Fibroblast of lung (primary cell): ENCODE results near the gene GNB2. TPM values are rescaled to one million over a fixed set of nuclear protein-coding genes. Genes with fewer than 3 reads are reported as not detected.

Experiments
- DNase-seq, 2 donors: peaks; one replicate each; pipeline versions ENCODE4 v3.0.0 to v3.0.0-alpha.2; 2010; ENCODE audit warnings: low read depth in 2 of 2
- H2AFZ ChIP-seq: 2 replicates; pipeline ENCODE4 v1.5.1; 2012; ENCODE audit warnings: low read length, control low read depth, inconsistent platforms
- H3K27ac ChIP-seq: 2 replicates; pipeline ENCODE4 v1.5.1; 2011; ENCODE audit warnings: low read length, control low read depth; ENCODE audit not compliant: insufficient read depth
- H3K27me3 ChIP-seq: 2 replicates; pipeline ENCODE4 v1.5.1; 2011; ENCODE audit warnings: mild to moderate bottlenecking, low read length; ENCODE audit not compliant: control insufficient read depth, insufficient read depth
- H3K36me3 ChIP-seq: 2 replicates; pipeline ENCODE4 v1.5.1; 2011; ENCODE audit warnings: low read length; ENCODE audit not compliant: control insufficient read depth, insufficient read depth
- H3K4me1 ChIP-seq: 2 replicates; pipeline ENCODE4 v1.5.1; 2011; ENCODE audit warnings: low read length; ENCODE audit not compliant: control insufficient read depth, insufficient read depth; ENCODE audit errors: extremely low read depth
- H3K4me2 ChIP-seq: 2 replicates; pipeline ENCODE4 v1.5.1; 2011; ENCODE audit warnings: low read length, control low read depth; ENCODE audit not compliant: insufficient read depth; ENCODE audit errors: extremely low read depth
- H3K4me3 ChIP-seq, 4 experiments: fragments of 200-600 bp in 1 of 4; sonication (generic) in 1 of 4; replicated peaks in 1 of 4; 2 replicates each; pipeline ENCODE4 v1.5.1; 2011 to 2016; ENCODE audit warnings: low read length in 4 of 4, low read depth in 3 of 4, mild to moderate bottlenecking in 3 of 4, control low read depth in 2 of 4, inconsistent platforms in 1 of 4, mixed read lengths in 1 of 4; ENCODE audit not compliant: insufficient read depth in 1 of 4; ENCODE audit errors: control extremely low read depth in 1 of 4
- H3K79me2 ChIP-seq: 2 replicates; pipeline ENCODE4 v1.5.1; 2012; ENCODE audit warnings: mild to moderate bottlenecking, low read length, inconsistent platforms; ENCODE audit not compliant: control insufficient read depth, insufficient read depth
- H3K9ac ChIP-seq: 2 replicates; pipeline ENCODE4 v1.5.1; 2011; ENCODE audit warnings: mild to moderate bottlenecking, low read length, control low read depth; ENCODE audit not compliant: insufficient read depth
- H3K9me3 ChIP-seq: 2 replicates; pipeline ENCODE4 v1.5.1; 2012; ENCODE audit warnings: low read depth, low read length; ENCODE audit not compliant: control insufficient read depth, insufficient read depth
- H4K20me1 ChIP-seq: 2 replicates; pipeline ENCODE4 v1.5.1; 2011; ENCODE audit warnings: low read length; ENCODE audit not compliant: control insufficient read depth, insufficient read depth; ENCODE audit errors: extremely low read depth
- EZH2 ChIP-seq: IDR thresholded peaks from 2 replicates; pipeline ENCODE4 v1.5.1; 2012; ENCODE audit warnings: low read length, control low read depth, mild to moderate bottlenecking; ENCODE audit errors: missing control alignments
- polyA plus RNA-seq, 2 donors: library from polyadenylated mRNA; depleted of rRNA in 1 of 2; stranded (reverse) in 1 of 2; unstranded in 1 of 2; fragments of >200 nt; gene quantifications; 2 replicates each; pipeline ENCODE4 v1.2.1, GENCODE V29; 2011 to 2012; ENCODE audit warnings: missing spikeins in 1 of 2
- total RNA-seq: library from RNA; depleted of rRNA; stranded (reverse); fragments of >200 nt; gene quantifications from 2 replicates; pipeline ENCODE4 v1.2.1, GENCODE V29; 2014
- TF ChIP-seq, protein P1 (sequence below), 2 donors: IDR thresholded peaks in 1 of 2; conservative IDR thresholded peaks in 1 of 2; 1 replicate in 1 of 2; 2 replicates in 1 of 2; pipeline ENCODE4 v1.5.1; 2011 to 2012; ENCODE audit warnings: low read length in 2 of 2, control low read depth in 1 of 2, inconsistent platforms in 1 of 2, low read depth in 1 of 2, mild to moderate bottlenecking in 1 of 2

The GNB2 gene
- total and polyA plus RNA-seq, 2 donors (not counting 1 experiment from before 2014, with no cell fraction given): 85.2 to 145 TPM

DNA sequence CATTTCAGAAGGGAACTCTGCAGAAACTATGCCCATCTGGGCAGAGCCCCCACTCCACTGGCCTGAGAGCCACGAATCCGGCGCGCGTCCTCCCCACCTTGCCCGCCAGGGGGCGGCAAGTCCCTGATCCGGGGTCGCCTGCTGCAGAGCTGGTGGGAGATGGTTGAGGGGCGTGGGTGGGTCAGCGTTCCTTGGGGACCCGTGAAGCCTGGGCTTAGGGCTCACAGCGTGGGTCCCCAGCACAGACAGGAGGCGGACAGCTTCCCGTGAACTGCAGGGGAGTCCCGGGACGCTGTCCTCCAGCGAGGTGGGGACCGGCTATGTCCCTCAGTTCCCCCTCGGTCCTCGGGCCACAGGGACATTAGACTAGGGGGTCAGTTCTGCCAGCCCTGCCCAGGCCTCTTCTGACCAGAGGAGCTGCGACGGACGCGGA, 31.8 kb downstream of the GNB2 start:
- Histone ChIP-seq H3K9me3 (no peaks in the 10 kb centered on the region), H3K4me2 (peak overlapping the region; percentile 96)

DNA sequence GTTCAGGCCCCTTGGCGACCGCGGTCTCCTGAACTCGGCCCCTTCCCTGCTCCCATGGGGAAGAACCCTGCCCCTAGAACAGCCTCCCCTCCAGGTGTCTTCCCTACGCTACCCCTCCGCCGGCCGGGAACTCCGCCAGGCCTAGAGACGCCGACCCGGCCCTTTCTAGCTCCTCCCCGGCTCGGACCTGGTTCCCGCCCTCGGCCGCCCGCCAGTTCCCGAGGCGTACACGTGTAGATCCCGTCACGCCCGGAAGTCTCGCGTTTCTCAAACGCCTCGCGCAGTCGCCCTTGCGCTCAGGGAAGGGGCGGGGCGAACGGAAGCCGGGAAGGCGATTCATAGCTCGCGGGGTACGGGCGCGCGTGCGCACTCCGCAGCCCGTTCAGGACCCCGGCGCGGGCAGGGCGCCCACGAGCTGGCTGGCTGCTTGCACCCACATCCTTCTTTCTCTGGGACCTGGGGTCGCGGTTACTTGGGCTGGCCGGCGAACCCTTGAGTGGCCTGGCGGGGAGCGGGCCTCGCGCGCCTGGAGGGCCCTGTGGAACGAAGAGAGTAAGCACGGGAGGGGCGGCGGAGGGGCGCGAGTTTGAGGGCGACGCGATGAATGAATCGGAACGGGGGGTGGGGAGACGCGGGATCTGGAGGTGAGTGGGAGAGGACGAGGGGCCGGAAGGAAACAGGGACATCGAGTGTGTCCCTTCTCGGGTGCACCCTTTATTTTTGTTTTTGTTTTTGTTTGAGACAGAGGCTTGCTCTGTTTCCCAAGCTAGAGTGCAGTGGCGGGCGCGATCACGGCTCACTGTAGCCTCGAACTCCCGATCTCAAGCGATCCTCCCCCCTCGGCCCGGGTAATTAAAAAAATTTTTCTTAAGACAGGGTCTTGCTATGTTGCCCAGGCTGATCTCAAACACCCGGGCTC, 32.5 kb downstream of the GNB2 start, which contains the start of gene POP7:
TSS of gene POP7 (plus strand) at position 369 of the 919 bp plus-strand sequence. CDS start 710 bp downstream, outside the sequence.
- Histone ChIP-seq H3K4me1 (no peaks in the 10 kb centered on the region), H2AFZ (peak within 1 kb of the TSS; percentile 88), H3K9ac (peak within 1 kb of the TSS; percentile 74), H3K9me3 (no peaks in the 10 kb centered on the region), H3K4me3 (peak within 1 kb of the TSS; percentile 49 to 93 (median 68)), H3K79me2 (peaks cover 13% of the 10 kb centered on the region), H3K27ac (peak within 1 kb of the TSS; percentile 73), H4K20me1 (no peaks in the 10 kb centered on the region), H3K27me3 (peaks cover 6% of the 10 kb centered on the region), H3K36me3 (peaks cover 2% of the 10 kb centered on the region), H3K4me2 (peak within 1 kb of the TSS; percentile 96)
- no peak for TF ChIP-seq EZH2
- TF ChIP-seq, protein P1, sequence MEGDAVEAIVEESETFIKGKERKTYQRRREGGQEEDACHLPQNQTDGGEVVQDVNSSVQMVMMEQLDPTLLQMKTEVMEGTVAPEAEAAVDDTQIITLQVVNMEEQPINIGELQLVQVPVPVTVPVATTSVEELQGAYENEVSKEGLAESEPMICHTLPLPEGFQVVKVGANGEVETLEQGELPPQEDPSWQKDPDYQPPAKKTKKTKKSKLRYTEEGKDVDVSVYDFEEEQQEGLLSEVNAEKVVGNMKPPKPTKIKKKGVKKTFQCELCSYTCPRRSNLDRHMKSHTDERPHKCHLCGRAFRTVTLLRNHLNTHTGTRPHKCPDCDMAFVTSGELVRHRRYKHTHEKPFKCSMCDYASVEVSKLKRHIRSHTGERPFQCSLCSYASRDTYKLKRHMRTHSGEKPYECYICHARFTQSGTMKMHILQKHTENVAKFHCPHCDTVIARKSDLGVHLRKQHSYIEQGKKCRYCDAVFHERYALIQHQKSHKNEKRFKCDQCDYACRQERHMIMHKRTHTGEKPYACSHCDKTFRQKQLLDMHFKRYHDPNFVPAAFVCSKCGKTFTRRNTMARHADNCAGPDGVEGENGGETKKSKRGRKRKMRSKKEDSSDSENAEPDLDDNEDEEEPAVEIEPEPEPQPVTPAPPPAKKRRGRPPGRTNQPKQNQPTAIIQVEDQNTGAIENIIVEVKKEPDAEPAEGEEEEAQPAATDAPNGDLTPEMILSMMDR (conservative IDR thresholded peaks at IDR 0.05 in 1 of 2, IDR thresholded peaks at IDR 0.05 in 1 of 2; ENCODE audit: low read depth in 1 of 2, low read length in 2 of 2): no peak
- DNase-seq: peak; percentile 96 to 98

More for the DNA sequence above, 31.8 kb downstream of the GNB2 start:
- no peaks in the 10 kb centered on the region for H3K4me1 ChIP-seq
- H3K27me3 ChIP-seq: peaks cover 6% of the 10 kb centered on the region
- H2AFZ ChIP-seq: peak overlapping the region; percentile 88
- H3K4me3 ChIP-seq: peak overlapping the region; percentile 49 to 93 (median 66)
- H3K9ac ChIP-seq: peak overlapping the region; percentile 74
- no peak for TF ChIP-seq EZH2
- TF ChIP-seq, protein P1 (conservative IDR thresholded peaks at IDR 0.05 in 1 of 2, IDR thresholded peaks at IDR 0.05 in 1 of 2; ENCODE audit: low read depth in 1 of 2, low read length in 2 of 2): peak; percentile 68 to 84
- H3K79me2 ChIP-seq: peaks cover 13% of the 10 kb centered on the region
- H4K20me1 ChIP-seq: no peaks in the 10 kb centered on the region
- peak; percentile 58 to 65 for DNase-seq
- peaks cover 2% of the 10 kb centered on the region for H3K36me3 ChIP-seq
- H3K27ac ChIP-seq: peak overlapping the region; percentile 73

DNA sequence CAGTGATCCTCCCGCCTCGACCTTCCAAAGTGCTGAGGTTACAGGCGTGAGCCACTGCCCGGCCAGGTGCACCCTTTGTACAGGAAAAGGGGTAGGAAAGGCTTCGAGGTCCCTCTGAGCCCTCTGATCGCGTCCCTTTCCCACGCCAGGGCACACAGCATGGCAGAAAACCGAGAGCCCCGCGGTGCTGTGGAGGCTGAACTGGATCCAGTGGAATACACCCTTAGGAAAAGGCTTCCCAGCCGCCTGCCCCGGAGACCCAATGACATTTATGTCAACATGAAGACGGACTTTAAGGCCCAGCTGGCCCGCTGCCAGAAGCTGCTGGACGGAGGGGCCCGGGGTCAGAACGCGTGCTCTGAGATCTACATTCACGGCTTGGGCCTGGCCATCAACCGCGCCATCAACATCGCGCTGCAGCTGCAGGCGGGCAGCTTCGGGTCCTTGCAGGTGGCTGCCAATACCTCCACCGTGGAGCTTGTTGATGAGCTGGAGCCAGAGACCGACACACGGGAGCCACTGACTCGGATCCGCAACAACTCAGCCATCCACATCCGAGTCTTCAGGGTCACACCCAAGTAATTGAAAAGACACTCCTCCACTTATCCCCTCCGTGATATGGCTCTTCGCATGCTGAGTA, 33.3 kb downstream of the GNB2 start:
- peak overlapping the region; percentile 49 to 93 (median 68) for H3K4me3 ChIP-seq
- H3K27me3 ChIP-seq: peaks cover 2% of the 10 kb centered on the region
- H3K9me3 ChIP-seq: no peaks in the 10 kb centered on the region
- H3K9ac ChIP-seq: peak overlapping the region; percentile 74
- peak overlapping the region; percentile 73 for H3K27ac ChIP-seq
- H3K36me3 ChIP-seq: peaks cover 2% of the 10 kb centered on the region
- no peak overlapping the region for H2AFZ ChIP-seq
- H4K20me1 ChIP-seq: no peaks in the 10 kb centered on the region
- TF ChIP-seq, protein P1 (conservative IDR thresholded peaks at IDR 0.05 in 1 of 2, IDR thresholded peaks at IDR 0.05 in 1 of 2; ENCODE audit: low read depth in 1 of 2, low read length in 2 of 2): no peak
- TF ChIP-seq EZH2: no peak
- peaks cover 13% of the 10 kb centered on the region for H3K79me2 ChIP-seq
- peak overlapping the region; percentile 79 for H3K4me2 ChIP-seq
- no peaks in the 10 kb centered on the region for H3K4me1 ChIP-seq
- DNase-seq: no peak
